IMR-90 (cell line): ENCODE results near the gene SLC4A7.

ENCODE experiments used
- BHLHE40 ChIP-seq: fragments of 150-350 bp; IDR thresholded peaks from 2 replicates; pipeline ENCODE4 v1.6.1; 2016; ENCODE audit warnings: mild to moderate bottlenecking, low read depth, low read length
- CEBPB ChIP-seq: IDR thresholded peaks from 2 replicates; pipeline ENCODE4 v1.6.1; 2012; ENCODE audit warnings: low read depth, low read length, improper control_type of control experiment
- FOS ChIP-seq: fragments of 150-350 bp; IDR thresholded peaks from 2 replicates; pipeline ENCODE4 v1.6.1; 2016; ENCODE audit warnings: low read depth, low read length
- MAFK ChIP-seq: IDR thresholded peaks from 2 replicates; pipeline ENCODE4 v1.6.1; 2012; ENCODE audit warnings: low read depth, low read length, improper control_type of control experiment
- MAZ ChIP-seq: IDR thresholded peaks from 2 replicates; pipeline ENCODE4 v1.6.1; 2012; ENCODE audit warnings: low read depth, mild to moderate bottlenecking, low read length, improper control_type of control experiment, moderate library complexity, borderline replicate concordance
- MXI1 ChIP-seq: IDR thresholded peaks from 2 replicates; pipeline ENCODE4 v1.6.1; 2012; ENCODE audit warnings: low read depth, mild to moderate bottlenecking, low read length, moderate library complexity, borderline replicate concordance
- POLR2A ChIP-seq: IDR thresholded peaks from 2 replicates; pipeline ENCODE4 v1.6.1; 2012; ENCODE audit warnings: mild to moderate bottlenecking, low read depth, low read length
- RAD21 ChIP-seq: IDR thresholded peaks from 2 replicates; pipeline ENCODE4 v1.6.1; 2012; ENCODE audit warnings: low read length, improper control_type of control experiment
- RCOR1 ChIP-seq: IDR thresholded peaks from 2 replicates; pipeline ENCODE4 v1.6.1; 2012; ENCODE audit warnings: mild to moderate bottlenecking, low read length, improper control_type of control experiment; ENCODE audit not compliant: insufficient replicate concordance
- RFX5 ChIP-seq: IDR thresholded peaks from 2 replicates; pipeline ENCODE4 v1.8.0; 2012; ENCODE audit warnings: low read depth, mild to moderate bottlenecking, low read length, moderate library complexity
- SMC3 ChIP-seq: fragments of 150-350 bp; IDR thresholded peaks from 2 replicates; pipeline ENCODE4 v1.6.1; 2016; ENCODE audit warnings: low read depth, mild to moderate bottlenecking, antibody characterized with exemption, low read length, moderate library complexity
- TF ChIP-seq, protein P1 (sequence below): conservative IDR thresholded peaks from 2 replicates; pipeline ENCODE4 v1.5.1; 2012; ENCODE audit warnings: mild to moderate bottlenecking, low read depth, low read length, improper control_type of control experiment
- TF ChIP-seq, protein P2 (sequence below): fragments of 150-350 bp; IDR thresholded peaks from 2 replicates; pipeline ENCODE4 v1.6.1; 2017; ENCODE audit warnings: mild to moderate bottlenecking, antibody characterized with exemption, low read length, low read depth
- TF ChIP-seq, protein P3 (sequence below): fragments of 150-350 bp; IDR thresholded peaks from 2 replicates; pipeline ENCODE4 v1.6.1; 2016; ENCODE audit warnings: low read depth, mild to moderate bottlenecking, low read length, moderate library complexity, borderline replicate concordance

DNA sequence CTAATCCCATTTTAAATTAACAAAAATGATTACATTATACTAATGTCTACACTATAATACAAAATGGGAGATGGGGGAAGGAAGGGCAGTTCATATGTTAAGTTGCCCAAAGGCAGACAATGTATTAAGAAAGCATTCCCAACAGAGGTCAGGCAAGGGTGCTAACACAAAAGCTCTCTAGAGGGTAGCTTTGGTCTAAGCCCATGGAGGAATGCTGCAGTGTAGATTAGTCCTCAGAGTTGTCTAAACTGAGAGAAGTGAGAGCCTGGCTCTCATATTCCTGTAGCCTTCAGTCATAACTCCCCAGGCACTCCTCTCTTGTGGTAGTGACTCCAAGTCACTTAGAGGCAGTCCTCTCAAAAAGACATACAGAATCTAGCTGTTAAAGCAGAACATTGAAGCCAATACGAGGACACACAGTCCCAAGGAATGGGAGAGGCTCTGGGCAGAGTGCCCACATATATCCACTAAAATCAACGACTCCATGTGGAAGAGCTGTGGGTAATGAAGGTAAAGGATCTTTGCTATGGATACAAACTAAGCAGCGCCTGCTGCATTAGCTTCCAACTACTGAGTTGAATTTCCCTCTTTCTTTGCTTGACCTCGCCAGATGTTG, 129.5 kb downstream of the SLC4A7 start:
- TF ChIP-seq, protein P1, sequence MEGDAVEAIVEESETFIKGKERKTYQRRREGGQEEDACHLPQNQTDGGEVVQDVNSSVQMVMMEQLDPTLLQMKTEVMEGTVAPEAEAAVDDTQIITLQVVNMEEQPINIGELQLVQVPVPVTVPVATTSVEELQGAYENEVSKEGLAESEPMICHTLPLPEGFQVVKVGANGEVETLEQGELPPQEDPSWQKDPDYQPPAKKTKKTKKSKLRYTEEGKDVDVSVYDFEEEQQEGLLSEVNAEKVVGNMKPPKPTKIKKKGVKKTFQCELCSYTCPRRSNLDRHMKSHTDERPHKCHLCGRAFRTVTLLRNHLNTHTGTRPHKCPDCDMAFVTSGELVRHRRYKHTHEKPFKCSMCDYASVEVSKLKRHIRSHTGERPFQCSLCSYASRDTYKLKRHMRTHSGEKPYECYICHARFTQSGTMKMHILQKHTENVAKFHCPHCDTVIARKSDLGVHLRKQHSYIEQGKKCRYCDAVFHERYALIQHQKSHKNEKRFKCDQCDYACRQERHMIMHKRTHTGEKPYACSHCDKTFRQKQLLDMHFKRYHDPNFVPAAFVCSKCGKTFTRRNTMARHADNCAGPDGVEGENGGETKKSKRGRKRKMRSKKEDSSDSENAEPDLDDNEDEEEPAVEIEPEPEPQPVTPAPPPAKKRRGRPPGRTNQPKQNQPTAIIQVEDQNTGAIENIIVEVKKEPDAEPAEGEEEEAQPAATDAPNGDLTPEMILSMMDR: no peak
- TF ChIP-seq POLR2A: no peak
- TF ChIP-seq, protein P2, sequence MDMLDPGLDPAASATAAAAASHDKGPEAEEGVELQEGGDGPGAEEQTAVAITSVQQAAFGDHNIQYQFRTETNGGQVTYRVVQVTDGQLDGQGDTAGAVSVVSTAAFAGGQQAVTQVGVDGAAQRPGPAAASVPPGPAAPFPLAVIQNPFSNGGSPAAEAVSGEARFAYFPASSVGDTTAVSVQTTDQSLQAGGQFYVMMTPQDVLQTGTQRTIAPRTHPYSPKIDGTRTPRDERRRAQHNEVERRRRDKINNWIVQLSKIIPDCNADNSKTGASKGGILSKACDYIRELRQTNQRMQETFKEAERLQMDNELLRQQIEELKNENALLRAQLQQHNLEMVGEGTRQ: no peak
- TF ChIP-seq RCOR1: no peak
- no peak for TF ChIP-seq MXI1
- no peak for TF ChIP-seq RAD21
- no peak for TF ChIP-seq FOS
- no peak for TF ChIP-seq MAFK
- TF ChIP-seq BHLHE40: no peak
- TF ChIP-seq CEBPB: no peak
- no peak for TF ChIP-seq RFX5
- TF ChIP-seq MAZ: no peak
- TF ChIP-seq, protein P3, sequence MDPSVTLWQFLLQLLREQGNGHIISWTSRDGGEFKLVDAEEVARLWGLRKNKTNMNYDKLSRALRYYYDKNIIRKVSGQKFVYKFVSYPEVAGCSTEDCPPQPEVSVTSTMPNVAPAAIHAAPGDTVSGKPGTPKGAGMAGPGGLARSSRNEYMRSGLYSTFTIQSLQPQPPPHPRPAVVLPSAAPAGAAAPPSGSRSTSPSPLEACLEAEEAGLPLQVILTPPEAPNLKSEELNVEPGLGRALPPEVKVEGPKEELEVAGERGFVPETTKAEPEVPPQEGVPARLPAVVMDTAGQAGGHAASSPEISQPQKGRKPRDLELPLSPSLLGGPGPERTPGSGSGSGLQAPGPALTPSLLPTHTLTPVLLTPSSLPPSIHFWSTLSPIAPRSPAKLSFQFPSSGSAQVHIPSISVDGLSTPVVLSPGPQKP: no peak
- TF ChIP-seq SMC3: no peak
